Rectal smooth muscle tissue (tissue), 1 donor: ENCODE data around the gene ZXDC.

ENCODE experiments used
- H3K27ac ChIP-seq: one replicate; pipeline ENCODE4 v1.7.0; 2013; ENCODE audit warnings: low read depth, low read length, inconsistent platforms
- H3K27me3 ChIP-seq: one replicate; pipeline ENCODE4 v1.7.0; 2013; ENCODE audit warnings: low read length; ENCODE audit not compliant: control insufficient read depth, insufficient read depth
- H3K36me3 ChIP-seq: one replicate; pipeline ENCODE4 v1.7.0; 2013; ENCODE audit warnings: low read length; ENCODE audit not compliant: control insufficient read depth, insufficient read depth
- H3K4me1 ChIP-seq: one replicate; pipeline ENCODE4 v1.7.0; 2013; ENCODE audit warnings: low read length; ENCODE audit not compliant: control insufficient read depth, insufficient read depth
- H3K4me3 ChIP-seq: one replicate; pipeline ENCODE4 v1.7.0; 2013; ENCODE audit warnings: low read length
- H3K9ac ChIP-seq: one replicate; pipeline ENCODE4 v1.7.0; 2013; ENCODE audit warnings: low read length

Gene ZXDC

GRCh38 chr3:126459763-126460127 is 15.9 kb downstream of the ZXDC start:
- H3K4me3 ChIP-seq, result no peak overlapping the region
- no peaks in the 10 kb centered on the region for H3K27me3 ChIP-seq
- no peak overlapping the region for H3K9ac ChIP-seq
- no peak overlapping the region for H3K27ac ChIP-seq
- H3K36me3 ChIP-seq, result peaks cover 49% of the 10 kb centered on the region
- H3K4me1 ChIP-seq, result no peaks in the 10 kb centered on the region

DNA sequence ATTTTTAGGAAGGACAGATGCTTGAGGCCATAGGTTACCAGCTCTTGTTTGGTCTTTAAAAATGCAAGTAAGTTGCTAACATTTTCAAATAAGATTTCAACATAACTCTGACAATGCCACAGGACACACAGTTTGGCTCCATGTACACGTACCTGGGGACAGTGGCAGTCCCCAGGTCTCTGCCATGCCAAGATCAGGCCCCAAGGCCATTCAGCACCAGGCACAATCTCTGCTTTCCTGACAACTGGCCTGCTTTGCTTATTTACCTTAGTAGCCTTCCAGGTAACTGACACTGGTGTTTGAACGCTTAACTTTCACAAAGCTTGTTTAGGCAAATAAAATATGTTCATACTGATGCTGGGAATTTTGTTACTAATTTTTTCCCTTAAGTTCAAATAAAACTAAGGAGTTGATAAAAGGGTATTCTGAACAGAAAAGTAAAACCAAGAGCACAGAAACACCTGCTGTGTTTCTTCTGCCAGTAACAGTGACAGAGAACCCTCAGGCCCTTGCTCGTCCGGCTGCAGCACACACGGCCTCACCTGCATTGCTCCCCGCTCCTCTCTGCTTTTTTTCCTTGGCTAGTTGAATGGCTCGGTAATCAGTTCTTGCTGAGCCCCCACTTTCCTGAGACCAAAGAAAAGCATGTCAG is 16.5 kb downstream of the ZXDC start:
- no peak overlapping the region for H3K9ac ChIP-seq
- H3K27ac ChIP-seq, result no peak overlapping the region
- H3K36me3 ChIP-seq, result peaks cover 46% of the 10 kb centered on the region
- no peaks in the 10 kb centered on the region for H3K4me1 ChIP-seq
- no peaks in the 10 kb centered on the region for H3K27me3 ChIP-seq
- no peak overlapping the region for H3K4me3 ChIP-seq

DNA sequence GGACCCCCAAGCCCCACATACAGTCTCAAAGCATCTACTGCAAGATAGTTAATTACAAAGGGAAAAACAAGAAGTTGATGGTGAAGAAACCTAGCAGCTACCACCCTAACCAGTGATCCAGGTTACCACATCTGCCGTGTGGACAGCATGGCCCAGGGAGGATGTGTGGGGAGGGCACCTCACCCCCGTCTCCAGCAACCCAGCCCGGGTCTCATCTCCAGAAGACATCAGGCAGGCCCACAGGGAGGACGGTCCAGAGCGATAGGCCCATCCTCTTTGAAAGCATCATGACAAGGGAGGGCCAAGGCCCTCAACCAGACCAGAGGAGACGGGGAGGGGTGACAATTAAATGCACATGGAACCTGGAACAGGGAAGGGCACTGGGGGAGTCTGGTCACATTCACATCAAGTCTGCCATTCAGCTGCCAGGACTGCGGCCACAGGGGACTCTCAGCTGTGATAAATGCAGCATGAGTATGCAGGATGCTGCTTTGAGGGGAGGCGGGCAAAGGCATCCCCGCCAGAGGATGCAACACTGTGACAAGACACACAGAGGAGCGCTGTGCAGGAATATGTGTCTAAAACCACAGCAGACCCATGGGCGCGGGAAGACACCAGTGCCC is 18.8 kb downstream of the ZXDC start:
- H3K4me1 ChIP-seq, result no peaks in the 10 kb centered on the region
- no peak overlapping the region for H3K9ac ChIP-seq
- H3K4me3 ChIP-seq, result no peak overlapping the region
- no peaks in the 10 kb centered on the region for H3K27me3 ChIP-seq
- peaks cover 44% of the 10 kb centered on the region for H3K36me3 ChIP-seq
- no peak overlapping the region for H3K27ac ChIP-seq

DNA sequence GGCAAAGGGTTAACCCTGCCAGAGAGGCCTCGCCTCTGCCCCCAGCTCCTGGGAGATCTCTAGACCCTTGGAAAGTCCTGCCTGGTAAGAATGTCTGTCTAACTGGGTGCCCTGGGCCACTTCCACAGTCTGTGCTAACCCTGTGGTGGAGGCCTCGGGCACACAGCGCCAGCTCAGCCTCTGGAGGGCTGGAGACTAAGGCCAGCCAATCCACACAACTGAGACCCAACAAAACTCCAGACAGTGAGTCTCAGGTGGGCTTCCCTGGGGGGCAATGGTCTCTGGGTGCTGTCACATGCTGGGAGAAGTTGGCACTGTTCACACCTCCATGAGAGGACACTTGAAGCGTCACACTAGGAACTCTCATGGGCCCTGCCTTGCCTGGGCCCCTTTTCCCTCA is 19.5 kb downstream of the ZXDC start:
- Histone ChIP-seq H3K27ac (no peak overlapping the region), H3K4me3 (no peak overlapping the region), H3K27me3 (no peaks in the 10 kb centered on the region), H3K36me3 (peaks cover 41% of the 10 kb centered on the region), H3K9ac (no peak overlapping the region), H3K4me1 (no peaks in the 10 kb centered on the region)

GRCh38 chr3:126454437-126455198 is 21.1 kb downstream of the ZXDC start:
- H3K4me1 ChIP-seq, result no peaks in the 10 kb centered on the region
- no peak overlapping the region for H3K27ac ChIP-seq
- H3K27me3 ChIP-seq, result no peaks in the 10 kb centered on the region
- no peak overlapping the region for H3K9ac ChIP-seq
- H3K4me3 ChIP-seq, result no peak overlapping the region
- peaks cover 39% of the 10 kb centered on the region for H3K36me3 ChIP-seq

- no peaks in the 10 kb centered on the region for H3K27me3 ChIP-seq
Observed at GRCh38 chr3:126454025-126454424, 21.7 kb downstream of the ZXDC start.

GRCh38 chr3:126452213-126452612 is 23.5 kb downstream of the ZXDC start:
- no peaks in the 10 kb centered on the region for H3K27me3 ChIP-seq
- peaks cover 38% of the 10 kb centered on the region for H3K36me3 ChIP-seq
- H3K4me3 ChIP-seq, result no peak overlapping the region
- H3K4me1 ChIP-seq, result no peaks in the 10 kb centered on the region
- no peak overlapping the region for H3K9ac ChIP-seq
- H3K27ac ChIP-seq, result no peak overlapping the region

More at GRCh38 chr3:126454025-126454424, 21.7 kb downstream of the ZXDC start:
- H3K27ac ChIP-seq, result no peak overlapping the region
- H3K9ac ChIP-seq, result no peak overlapping the region
- H3K4me3 ChIP-seq, result no peak overlapping the region
- peaks cover 36% of the 10 kb centered on the region for H3K36me3 ChIP-seq
- no peaks in the 10 kb centered on the region for H3K4me1 ChIP-seq

DNA sequence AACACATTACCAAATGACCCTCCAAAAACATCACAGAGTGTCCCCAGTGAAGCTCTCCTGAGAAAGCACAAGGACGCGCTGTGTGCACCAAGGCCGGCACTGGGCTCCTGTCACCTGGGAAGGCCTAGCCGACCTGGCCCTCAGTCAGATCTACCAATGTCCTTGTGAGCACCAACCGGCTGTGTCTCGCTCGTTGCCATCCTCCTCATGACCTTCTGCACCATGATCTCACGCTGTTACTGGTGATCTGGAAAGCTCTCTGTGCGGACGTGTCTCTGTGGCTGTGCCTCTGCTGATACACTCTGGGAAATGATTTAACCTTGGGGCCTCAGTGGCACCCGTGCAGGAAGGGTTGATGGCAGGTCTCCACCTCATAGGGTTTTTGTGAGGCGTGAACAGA is 24.2 kb downstream of the ZXDC start:
- H3K4me1 ChIP-seq, result no peaks in the 10 kb centered on the region
- H3K4me3 ChIP-seq, result no peak overlapping the region
- H3K27ac ChIP-seq, result no peak overlapping the region
- H3K27me3 ChIP-seq, result no peaks in the 10 kb centered on the region
- peaks cover 31% of the 10 kb centered on the region for H3K36me3 ChIP-seq
- H3K9ac ChIP-seq, result no peak overlapping the region

DNA sequence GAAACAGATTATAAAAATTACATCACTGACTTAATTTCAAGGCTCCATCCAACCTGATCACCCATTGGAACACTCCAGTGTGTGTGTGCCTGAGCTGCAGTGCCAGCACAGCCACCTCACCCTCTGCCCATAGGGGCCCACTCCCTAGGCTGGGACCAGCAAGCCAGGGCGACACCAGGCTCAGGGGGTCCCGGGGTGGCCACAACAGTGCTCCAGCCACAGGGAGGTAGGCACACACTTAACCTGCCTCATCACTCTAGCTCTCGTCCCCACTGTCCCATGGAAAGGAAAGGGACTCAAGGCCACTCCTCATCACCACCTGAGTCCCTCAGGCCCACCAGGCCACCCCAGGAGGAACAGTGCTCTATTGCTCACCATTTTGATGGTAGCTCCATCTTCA is 24.9 kb downstream of the ZXDC start:
- H3K27ac ChIP-seq, result no peak overlapping the region
- H3K9ac ChIP-seq, result no peak overlapping the region
- peaks cover 29% of the 10 kb centered on the region for H3K36me3 ChIP-seq
- no peak overlapping the region for H3K4me3 ChIP-seq
- H3K27me3 ChIP-seq, result no peaks in the 10 kb centered on the region
- H3K4me1 ChIP-seq, result no peaks in the 10 kb centered on the region

DNA sequence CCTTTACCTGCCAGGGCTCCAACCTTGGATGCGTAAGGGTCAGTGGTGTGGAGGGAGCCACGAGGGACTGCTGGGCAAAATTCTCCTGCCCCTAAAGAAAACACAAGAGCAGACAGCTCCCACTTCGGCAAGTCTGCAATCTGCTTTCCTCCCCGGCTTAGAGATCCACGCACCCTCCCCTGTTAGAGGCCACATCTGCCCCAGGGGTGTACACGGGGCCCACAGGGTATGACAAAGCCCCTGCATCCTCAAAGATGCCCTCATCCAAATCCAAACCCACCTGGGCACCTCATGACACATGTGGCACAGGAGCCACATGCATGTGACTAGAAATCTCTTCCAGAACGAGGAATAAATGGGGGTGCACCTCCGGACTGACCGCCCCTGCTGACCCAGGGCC is 25.5 kb downstream of the ZXDC start:
- no peaks in the 10 kb centered on the region for H3K4me1 ChIP-seq
- H3K27ac ChIP-seq, result no peak overlapping the region
- no peaks in the 10 kb centered on the region for H3K27me3 ChIP-seq
- no peak overlapping the region for H3K9ac ChIP-seq
- H3K4me3 ChIP-seq, result no peak overlapping the region
- peaks cover 29% of the 10 kb centered on the region for H3K36me3 ChIP-seq

- H3K36me3 ChIP-seq, result peaks cover 29% of the 10 kb centered on the region
- no peak overlapping the region for H3K27ac ChIP-seq
- H3K4me3 ChIP-seq, result no peak overlapping the region
- no peaks in the 10 kb centered on the region for H3K27me3 ChIP-seq
- no peak overlapping the region for H3K9ac ChIP-seq
- H3K4me1 ChIP-seq, result no peaks in the 10 kb centered on the region
Observed at GRCh38 chr3:126449621-126450051, 26.1 kb downstream of the ZXDC start.

DNA sequence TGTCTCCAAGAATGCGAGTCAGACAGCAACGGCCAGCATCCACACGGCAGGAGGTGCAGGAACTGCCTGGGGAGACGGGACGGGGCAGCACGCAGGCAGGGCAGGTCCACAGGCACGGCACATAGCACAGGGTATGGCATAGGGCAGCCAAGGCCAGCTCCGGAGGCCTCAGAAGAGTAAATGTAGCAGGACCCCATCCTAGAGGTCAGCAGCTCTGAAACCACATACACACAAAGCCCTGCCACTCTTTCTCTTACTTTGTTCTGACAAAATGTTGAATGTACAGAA is 26.9 kb downstream of the ZXDC start:
- Histone ChIP-seq H3K27ac (no peak overlapping the region), H3K36me3 (peaks cover 29% of the 10 kb centered on the region), H3K27me3 (no peaks in the 10 kb centered on the region), H3K4me1 (no peaks in the 10 kb centered on the region), H3K4me3 (no peak overlapping the region), H3K9ac (no peak overlapping the region)
